ENCODE results near the gene TBX1.

Gene TBX1

GRCh38 chr22:19760058-19760950, at the start of gene TBX1:
Gene TBX1 (plus strand): TSS chr22:19760778. CDS start chr22:19760844, 66 bp downstream.
- DNase-seq, result no peak

DNA sequence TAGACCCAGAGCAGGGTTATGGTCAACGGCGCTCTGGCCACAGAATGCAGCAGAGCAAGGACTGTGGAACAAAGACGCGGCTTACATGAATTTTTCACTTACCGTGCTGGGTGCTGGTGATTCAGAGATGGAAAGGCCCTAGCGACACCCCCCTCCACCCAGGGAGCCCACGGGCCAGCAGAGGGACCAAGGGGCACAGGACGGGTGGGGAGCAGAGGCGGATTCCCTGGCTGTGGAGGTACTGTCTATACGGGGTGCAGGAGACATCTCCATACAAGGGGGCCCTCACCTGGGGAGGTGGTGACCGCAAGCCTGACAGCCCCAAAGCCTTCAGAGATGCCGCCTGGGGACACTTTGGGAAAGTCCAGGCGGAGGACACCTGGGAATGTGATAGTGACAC, 47.3 kb upstream of the TBX1 start:
- no peak for DNase-seq

DNA sequence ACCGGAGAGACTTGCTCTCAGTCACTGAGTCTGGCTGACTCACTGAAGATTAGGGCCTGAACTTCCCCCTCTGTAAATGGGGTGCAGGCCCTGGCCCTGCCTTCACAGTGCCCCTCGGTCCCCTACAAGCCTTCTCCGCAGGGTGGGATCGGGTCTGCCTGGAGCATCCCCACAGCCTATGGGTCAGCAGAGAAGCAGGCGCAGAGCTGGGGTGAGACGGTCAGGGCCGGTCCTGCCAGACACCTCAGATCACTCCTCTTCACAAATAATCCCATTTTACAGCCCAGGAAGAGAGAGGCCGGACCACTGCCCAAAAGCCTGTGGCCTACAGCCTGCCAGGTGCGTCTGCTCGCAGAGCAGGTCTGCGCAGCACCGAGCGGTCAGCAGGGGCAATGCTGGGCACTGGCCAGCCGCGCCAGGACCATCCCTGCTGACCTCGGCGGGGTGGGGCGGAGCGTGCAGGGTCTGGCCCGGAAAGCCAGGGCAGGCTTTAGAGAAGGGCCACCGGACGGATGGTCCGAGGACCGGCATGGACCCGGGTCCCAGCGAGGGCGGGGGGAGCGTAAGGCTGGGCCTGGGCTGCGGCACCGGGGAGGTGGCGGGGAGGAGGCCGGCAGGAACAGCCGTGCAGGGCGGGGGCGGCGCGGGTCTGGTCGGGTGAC, 46.8 kb upstream of the TBX1 start:
- no peak for DNase-seq

- DNase-seq, result no peak
Measured at GRCh38 chr22:19714312-19715187, 46.0 kb upstream of the TBX1 start, which contains the start of gene SEPTIN5. Gene SEPTIN5 (plus strand): TSS chr22:19714503. CDS start chr22:19714589, 86 bp downstream.

- no peak for DNase-seq
Measured at GRCh38 chr22:19715188-19715930, 45.2 kb upstream of the TBX1 start.

GRCh38 chr22:19716041-19716828, 44.3 kb upstream of the TBX1 start:
- DNase-seq, result no peak

GRCh38 chr22:19716829-19717105, 43.8 kb upstream of the TBX1 start:
- no peak for DNase-seq

GRCh38 chr22:19717181-19717580, 43.4 kb upstream of the TBX1 start:
- DNase-seq, result no peak

GRCh38 chr22:19717691-19718455, 42.7 kb upstream of the TBX1 start:
- peak; percentile 23 for DNase-seq

GRCh38 chr22:19718456-19719049, 42.0 kb upstream of the TBX1 start:
- DNase-seq, result no peak

- DNase-seq, result no peak
Measured at GRCh38 chr22:19719050-19719482, 41.5 kb upstream of the TBX1 start.

GRCh38 chr22:19719488-19720021, 41.0 kb upstream of the TBX1 start:
- DNase-seq, result no peak

DNA sequence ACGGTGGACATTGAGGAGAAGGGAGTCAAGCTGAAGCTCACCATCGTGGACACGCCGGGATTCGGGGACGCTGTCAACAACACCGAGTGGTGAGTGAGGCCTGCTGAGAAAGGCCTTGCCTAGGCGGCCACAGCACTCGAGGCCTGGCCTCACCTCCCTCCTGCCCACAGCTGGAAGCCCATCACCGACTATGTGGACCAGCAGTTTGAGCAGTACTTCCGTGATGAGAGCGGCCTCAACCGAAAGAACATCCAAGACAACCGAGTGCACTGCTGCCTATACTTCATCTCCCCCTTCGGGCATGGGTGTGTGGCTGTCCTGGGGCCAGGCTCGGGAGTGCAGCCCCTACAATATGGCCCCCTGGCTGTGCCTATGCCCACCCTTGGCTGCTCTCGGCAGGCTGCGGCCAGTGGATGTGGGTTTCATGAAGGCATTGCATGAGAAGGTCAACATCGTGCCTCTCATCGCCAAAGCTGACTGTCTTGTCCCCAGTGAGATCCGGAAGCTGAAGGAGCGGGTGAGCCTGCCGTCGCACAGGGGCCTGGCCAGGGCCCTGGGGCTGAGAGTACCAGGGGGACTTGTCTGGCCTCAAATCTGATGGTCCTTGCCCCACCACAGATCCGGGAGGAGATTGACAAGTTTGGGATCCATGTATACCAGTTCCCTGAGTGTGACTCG, 40.3 kb upstream of the TBX1 start:
- DNase-seq, result no peak

- no peak for DNase-seq
Measured at GRCh38 chr22:19720999-19721329, 39.6 kb upstream of the TBX1 start.

DNA sequence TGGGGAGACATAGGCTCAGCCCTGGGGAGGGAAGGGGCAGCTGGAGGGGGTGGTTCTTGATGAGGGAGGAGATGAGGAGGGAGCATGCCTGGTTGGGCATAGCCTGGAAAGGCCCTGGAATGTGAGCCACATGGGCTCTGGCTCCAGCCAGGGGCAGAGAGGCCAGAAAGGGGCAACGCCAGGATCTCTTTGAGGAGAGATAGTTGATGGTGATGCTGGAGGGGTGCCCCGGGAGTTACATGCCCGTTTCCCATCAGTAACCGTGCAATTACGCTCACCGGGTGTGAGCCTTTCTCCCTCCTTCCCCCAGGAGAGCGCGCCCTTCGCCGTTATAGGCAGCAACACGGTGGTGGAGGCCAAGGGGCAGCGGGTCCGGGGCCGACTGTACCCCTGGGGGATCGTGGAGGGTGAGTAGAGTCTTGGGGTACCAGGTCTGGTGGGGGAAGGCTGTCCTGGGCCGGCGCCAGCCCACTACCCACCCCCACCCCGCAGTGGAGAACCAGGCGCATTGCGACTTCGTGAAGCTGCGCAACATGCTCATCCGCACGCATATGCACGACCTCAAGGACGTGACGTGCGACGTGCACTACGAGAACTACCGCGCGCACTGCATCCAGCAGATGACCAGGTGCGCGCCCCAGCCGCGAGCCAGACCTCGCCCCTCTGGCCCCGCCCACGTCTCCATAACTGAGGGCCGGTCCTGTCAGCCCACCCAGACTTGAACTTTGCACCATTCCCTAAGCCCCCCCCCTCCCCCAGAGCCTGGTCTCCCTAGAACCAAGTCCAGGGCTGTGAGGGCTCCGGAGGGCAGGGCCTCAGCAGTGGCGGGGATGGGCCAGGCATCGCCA, 39.0 kb upstream of the TBX1 start:
- DNase-seq, result no peak

GRCh38 chr22:19722178-19722981, 38.2 kb upstream of the TBX1 start:
- DNase-seq, result no peak

GRCh38 chr22:19722982-19723231, 37.7 kb upstream of the TBX1 start:
- DNase-seq, result no peak
